ENCODE results near the gene PARD6G.

- TF ChIP-seq TAF1 (IDR thresholded peaks at IDR 0.05; ENCODE audit: borderline replicate concordance, low read depth, low read length), result no peak
- no peak for TF ChIP-seq GABPA (IDR thresholded peaks at IDR 0.05; ENCODE audit: low read depth)
- TF ChIP-seq POLR2AphosphoS5 (IDR thresholded peaks at IDR 0.05; ENCODE audit: low read depth, low read length), result no peak
- no peak for TF ChIP-seq SMC3 (IDR thresholded peaks at IDR 0.05; ENCODE audit: low read depth, low read length)
- TF ChIP-seq, protein P1, sequence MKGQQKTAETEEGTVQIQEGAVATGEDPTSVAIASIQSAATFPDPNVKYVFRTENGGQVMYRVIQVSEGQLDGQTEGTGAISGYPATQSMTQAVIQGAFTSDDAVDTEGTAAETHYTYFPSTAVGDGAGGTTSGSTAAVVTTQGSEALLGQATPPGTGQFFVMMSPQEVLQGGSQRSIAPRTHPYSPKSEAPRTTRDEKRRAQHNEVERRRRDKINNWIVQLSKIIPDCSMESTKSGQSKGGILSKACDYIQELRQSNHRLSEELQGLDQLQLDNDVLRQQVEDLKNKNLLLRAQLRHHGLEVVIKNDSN (IDR thresholded peaks at IDR 0.05; ENCODE audit: borderline replicate concordance, low read depth), result no peak
- no peak for TF ChIP-seq CTCF (IDR thresholded peaks at IDR 0.05)
- no peak for TF ChIP-seq JUND (IDR thresholded peaks at IDR 0.05)
Measured at GRCh38 chr18:80234398-80234797, 12.9 kb downstream of the PARD6G start.

Data from SK-N-SH (cell line).